HEK293 (cell line): Measurements from ENCODE around the gene C1orf52.
A peak's percentile ranks its signal among the peaks of the same experiment; 100 is the strongest.

ENCODE experiments used
- HOXD13 ChIP-seq: sonication (generic); formaldehyde crosslinking; IDR thresholded peaks from 2 replicates; pipeline ENCODE4 v1.8.0; 2022; ENCODE audit warnings: missing genetic modification reagents, borderline replicate concordance
- MYNN ChIP-seq: fragments of 450-650 bp; formaldehyde crosslinking; IDR thresholded peaks from 2 replicates; pipeline ENCODE4 v1.5.1; 2016; ENCODE audit warnings: missing biosample characterization, missing genetic modification characterization, borderline replicate concordance
- OSR2 ChIP-seq: fragments of 450-650 bp; formaldehyde crosslinking; IDR thresholded peaks from 2 replicates; pipeline ENCODE4 v1.5.1; 2016; ENCODE audit warnings: missing biosample characterization, missing genetic modification characterization
- PATZ1 ChIP-seq: fragments of 450-650 bp; formaldehyde crosslinking; IDR thresholded peaks from 2 replicates; pipeline ENCODE4 v1.5.1; 2016; ENCODE audit warnings: missing biosample characterization, missing genetic modification characterization
- REPIN1 ChIP-seq: fragments of 450-650 bp; formaldehyde crosslinking; IDR thresholded peaks from 2 replicates; pipeline ENCODE4 v1.5.1; 2017; ENCODE audit warnings: missing biosample characterization, missing genetic modification characterization, low read depth
- SCRT2 ChIP-seq: fragments of 450-650 bp; formaldehyde crosslinking; IDR thresholded peaks from 2 replicates; pipeline ENCODE4 v1.5.1; 2016; ENCODE audit warnings: missing biosample characterization, missing genetic modification characterization
- ZBTB8A ChIP-seq: fragments of 450-650 bp; formaldehyde crosslinking; IDR thresholded peaks from 2 replicates; pipeline ENCODE4 v1.5.1; 2016; ENCODE audit warnings: missing biosample characterization, missing genetic modification characterization
- ZFP41 ChIP-seq: fragments of 450-650 bp; formaldehyde crosslinking; IDR thresholded peaks from 2 replicates; pipeline ENCODE4 v1.5.1; 2016; ENCODE audit warnings: missing biosample characterization, missing genetic modification characterization, borderline replicate concordance
- ZNF112 ChIP-seq: fragments of 450-650 bp; formaldehyde crosslinking; IDR thresholded peaks from 2 replicates; pipeline ENCODE4 v1.5.0; 2017; ENCODE audit warnings: missing biosample characterization, missing genetic modification characterization
- ZNF132 ChIP-seq: fragments of 450-650 bp; formaldehyde crosslinking; IDR thresholded peaks from 2 replicates; pipeline ENCODE4 v1.5.1; 2017; ENCODE audit warnings: missing biosample characterization, missing genetic modification characterization, borderline replicate concordance
- ZNF140 ChIP-seq: fragments of 450-650 bp; formaldehyde crosslinking; IDR thresholded peaks from 2 replicates; pipeline ENCODE4 v1.5.1; 2016; ENCODE audit warnings: missing biosample characterization, missing genetic modification characterization
- ZNF366 ChIP-seq: fragments of 450-650 bp; formaldehyde crosslinking; conservative IDR thresholded peaks from 2 replicates; pipeline ENCODE4 v1.5.1; 2016; ENCODE audit warnings: missing biosample characterization, missing genetic modification characterization
- ZNF37A ChIP-seq: fragments of 450-650 bp; IDR thresholded peaks from 2 replicates; pipeline ENCODE4 v1.5.1; 2018; ENCODE audit warnings: missing biosample characterization, missing genetic modification characterization
- ZNF416 ChIP-seq: fragments of 450-650 bp; formaldehyde crosslinking; IDR thresholded peaks from 2 replicates; pipeline ENCODE4 v1.5.1; 2016; ENCODE audit warnings: missing biosample characterization, missing genetic modification characterization
- ZNF426 ChIP-seq: fragments of 450-650 bp; formaldehyde crosslinking; IDR thresholded peaks from 2 replicates; pipeline ENCODE4 v1.5.1; 2017; ENCODE audit warnings: missing biosample characterization, missing genetic modification characterization, mild to moderate bottlenecking, inconsistent platforms, moderate library complexity
- ZNF521 ChIP-seq: fragments of 450-650 bp; formaldehyde crosslinking; IDR thresholded peaks from 2 replicates; pipeline ENCODE4 v1.5.1; 2017; ENCODE audit warnings: missing biosample characterization, mild to moderate bottlenecking, missing genetic modification characterization
- ZNF548 ChIP-seq: fragments of 450-650 bp; formaldehyde crosslinking; IDR thresholded peaks from 2 replicates; pipeline ENCODE4 v1.5.1; 2016; ENCODE audit warnings: missing biosample characterization, missing genetic modification characterization
- ZNF629 ChIP-seq: fragments of 450-650 bp; formaldehyde crosslinking; IDR thresholded peaks from 2 replicates; pipeline ENCODE4 v1.5.1; 2017; ENCODE audit warnings: missing biosample characterization, missing genetic modification characterization
- ZNF768 ChIP-seq: fragments of 450-650 bp; formaldehyde crosslinking; IDR thresholded peaks from 2 replicates; pipeline ENCODE4 v1.5.1; 2018; ENCODE audit warnings: missing biosample characterization, mild to moderate bottlenecking, missing genetic modification characterization
- ZSCAN16 ChIP-seq: fragments of 450-650 bp; formaldehyde crosslinking; IDR thresholded peaks from 2 replicates; pipeline ENCODE4 v1.5.1; 2016; ENCODE audit warnings: missing biosample characterization, missing genetic modification characterization
- TF ChIP-seq, protein P1 (sequence below): fragments of 450-650 bp; formaldehyde crosslinking; IDR thresholded peaks from 2 replicates; pipeline ENCODE4 v1.5.1; 2016; ENCODE audit warnings: missing biosample characterization, missing genetic modification characterization, borderline replicate concordance
- TF ChIP-seq, protein P2 (sequence below): fragments of 450-650 bp; IDR thresholded peaks from 2 replicates; pipeline ENCODE4 v1.5.1; 2018; ENCODE audit warnings: missing biosample characterization, mild to moderate bottlenecking, missing genetic modification characterization
- TF ChIP-seq, protein P3 (sequence below): fragments of 450-650 bp; formaldehyde crosslinking; IDR thresholded peaks from 2 replicates; pipeline ENCODE4 v1.5.1; 2017; ENCODE audit warnings: missing biosample characterization, missing genetic modification characterization
- TF ChIP-seq, protein P4 (sequence below): fragments of 450-650 bp; formaldehyde crosslinking; IDR thresholded peaks from 2 replicates; pipeline ENCODE4 v1.5.1; 2017; ENCODE audit warnings: missing biosample characterization, missing genetic modification characterization
- TF ChIP-seq, protein P5 (sequence below): fragments of 450-650 bp; formaldehyde crosslinking; IDR thresholded peaks from 2 replicates; pipeline ENCODE4 v1.5.1; 2016; ENCODE audit warnings: missing biosample characterization, missing genetic modification characterization

The C1orf52 gene

DNA sequence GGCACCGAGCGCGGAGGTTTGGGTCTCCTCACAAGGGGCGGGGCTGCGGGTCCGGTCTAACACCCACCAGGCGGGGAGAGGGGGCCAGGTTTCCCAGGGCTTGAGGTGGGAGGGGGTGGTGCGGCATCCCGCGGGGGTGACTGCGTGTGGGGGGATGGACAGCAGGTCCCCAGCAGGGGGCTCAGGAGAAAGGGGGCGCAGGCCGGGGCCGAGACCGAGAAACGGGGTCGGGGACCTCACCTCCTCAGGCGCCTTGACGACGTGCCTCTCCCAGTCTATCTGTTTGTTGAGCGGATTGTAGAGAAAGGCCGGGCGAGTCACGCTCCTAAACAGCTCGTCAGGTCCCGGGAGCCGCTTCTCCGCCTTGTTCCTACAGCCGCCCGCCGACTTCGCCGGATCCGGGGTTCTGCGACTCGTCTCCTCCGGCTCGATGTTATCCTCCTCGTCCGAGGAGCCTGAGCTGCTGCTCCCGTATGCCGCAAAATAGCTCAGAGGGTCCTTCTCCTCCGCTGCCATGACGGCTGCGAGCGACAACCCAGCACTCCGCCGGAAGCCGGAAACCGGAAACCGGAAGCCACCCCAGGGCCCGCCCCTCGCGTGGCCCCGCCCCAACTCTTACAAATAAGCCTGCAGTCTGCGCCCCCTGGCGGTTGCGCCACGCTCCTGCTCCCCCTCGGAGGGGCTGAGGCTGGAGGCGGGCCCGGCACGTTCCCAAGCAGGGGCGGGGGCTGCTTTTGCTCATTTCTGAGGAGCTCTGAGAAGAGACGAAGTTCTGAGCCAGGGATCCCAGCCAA lies at the start of gene C1orf52 (continued):
- TF ChIP-seq, protein P1, sequence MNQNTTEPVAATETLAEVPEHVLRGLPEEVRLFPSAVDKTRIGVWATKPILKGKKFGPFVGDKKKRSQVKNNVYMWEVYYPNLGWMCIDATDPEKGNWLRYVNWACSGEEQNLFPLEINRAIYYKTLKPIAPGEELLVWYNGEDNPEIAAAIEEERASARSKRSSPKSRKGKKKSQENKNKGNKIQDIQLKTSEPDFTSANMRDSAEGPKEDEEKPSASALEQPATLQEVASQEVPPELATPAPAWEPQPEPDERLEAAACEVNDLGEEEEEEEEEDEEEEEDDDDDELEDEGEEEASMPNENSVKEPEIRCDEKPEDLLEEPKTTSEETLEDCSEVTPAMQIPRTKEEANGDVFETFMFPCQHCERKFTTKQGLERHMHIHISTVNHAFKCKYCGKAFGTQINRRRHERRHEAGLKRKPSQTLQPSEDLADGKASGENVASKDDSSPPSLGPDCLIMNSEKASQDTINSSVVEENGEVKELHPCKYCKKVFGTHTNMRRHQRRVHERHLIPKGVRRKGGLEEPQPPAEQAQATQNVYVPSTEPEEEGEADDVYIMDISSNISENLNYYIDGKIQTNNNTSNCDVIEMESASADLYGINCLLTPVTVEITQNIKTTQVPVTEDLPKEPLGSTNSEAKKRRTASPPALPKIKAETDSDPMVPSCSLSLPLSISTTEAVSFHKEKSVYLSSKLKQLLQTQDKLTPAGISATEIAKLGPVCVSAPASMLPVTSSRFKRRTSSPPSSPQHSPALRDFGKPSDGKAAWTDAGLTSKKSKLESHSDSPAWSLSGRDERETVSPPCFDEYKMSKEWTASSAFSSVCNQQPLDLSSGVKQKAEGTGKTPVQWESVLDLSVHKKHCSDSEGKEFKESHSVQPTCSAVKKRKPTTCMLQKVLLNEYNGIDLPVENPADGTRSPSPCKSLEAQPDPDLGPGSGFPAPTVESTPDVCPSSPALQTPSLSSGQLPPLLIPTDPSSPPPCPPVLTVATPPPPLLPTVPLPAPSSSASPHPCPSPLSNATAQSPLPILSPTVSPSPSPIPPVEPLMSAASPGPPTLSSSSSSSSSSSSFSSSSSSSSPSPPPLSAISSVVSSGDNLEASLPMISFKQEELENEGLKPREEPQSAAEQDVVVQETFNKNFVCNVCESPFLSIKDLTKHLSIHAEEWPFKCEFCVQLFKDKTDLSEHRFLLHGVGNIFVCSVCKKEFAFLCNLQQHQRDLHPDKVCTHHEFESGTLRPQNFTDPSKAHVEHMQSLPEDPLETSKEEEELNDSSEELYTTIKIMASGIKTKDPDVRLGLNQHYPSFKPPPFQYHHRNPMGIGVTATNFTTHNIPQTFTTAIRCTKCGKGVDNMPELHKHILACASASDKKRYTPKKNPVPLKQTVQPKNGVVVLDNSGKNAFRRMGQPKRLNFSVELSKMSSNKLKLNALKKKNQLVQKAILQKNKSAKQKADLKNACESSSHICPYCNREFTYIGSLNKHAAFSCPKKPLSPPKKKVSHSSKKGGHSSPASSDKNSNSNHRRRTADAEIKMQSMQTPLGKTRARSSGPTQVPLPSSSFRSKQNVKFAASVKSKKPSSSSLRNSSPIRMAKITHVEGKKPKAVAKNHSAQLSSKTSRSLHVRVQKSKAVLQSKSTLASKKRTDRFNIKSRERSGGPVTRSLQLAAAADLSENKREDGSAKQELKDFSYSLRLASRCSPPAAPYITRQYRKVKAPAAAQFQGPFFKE, result no peak
- TF ChIP-seq ZNF548 (tag by site-specific recombination), result no peak
- TF ChIP-seq ZNF426 (tag by site-specific recombination), result no peak
- no peak for TF ChIP-seq ZNF132 (tag by site-specific recombination)
- no peak for TF ChIP-seq ZNF140 (tag by site-specific recombination)
- TF ChIP-seq, protein P2, sequence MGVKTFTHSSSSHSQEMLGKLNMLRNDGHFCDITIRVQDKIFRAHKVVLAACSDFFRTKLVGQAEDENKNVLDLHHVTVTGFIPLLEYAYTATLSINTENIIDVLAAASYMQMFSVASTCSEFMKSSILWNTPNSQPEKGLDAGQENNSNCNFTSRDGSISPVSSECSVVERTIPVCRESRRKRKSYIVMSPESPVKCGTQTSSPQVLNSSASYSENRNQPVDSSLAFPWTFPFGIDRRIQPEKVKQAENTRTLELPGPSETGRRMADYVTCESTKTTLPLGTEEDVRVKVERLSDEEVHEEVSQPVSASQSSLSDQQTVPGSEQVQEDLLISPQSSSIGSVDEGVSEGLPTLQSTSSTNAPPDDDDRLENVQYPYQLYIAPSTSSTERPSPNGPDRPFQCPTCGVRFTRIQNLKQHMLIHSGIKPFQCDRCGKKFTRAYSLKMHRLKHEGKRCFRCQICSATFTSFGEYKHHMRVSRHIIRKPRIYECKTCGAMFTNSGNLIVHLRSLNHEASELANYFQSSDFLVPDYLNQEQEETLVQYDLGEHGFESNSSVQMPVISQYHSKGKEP (tag by site-specific recombination), result no peak
- no peak for TF ChIP-seq ZNF366 (tag by site-specific recombination)
- no peak for TF ChIP-seq HOXD13 (CRISPR knock-in tag)
- no peak for TF ChIP-seq ZNF521 (tag by site-specific recombination)
- TF ChIP-seq SCRT2, result no peak
- TF ChIP-seq ZFP41 (tag by site-specific recombination), result no peak
- no peak for TF ChIP-seq ZNF768 (tag by site-specific recombination)
- TF ChIP-seq, protein P3, sequence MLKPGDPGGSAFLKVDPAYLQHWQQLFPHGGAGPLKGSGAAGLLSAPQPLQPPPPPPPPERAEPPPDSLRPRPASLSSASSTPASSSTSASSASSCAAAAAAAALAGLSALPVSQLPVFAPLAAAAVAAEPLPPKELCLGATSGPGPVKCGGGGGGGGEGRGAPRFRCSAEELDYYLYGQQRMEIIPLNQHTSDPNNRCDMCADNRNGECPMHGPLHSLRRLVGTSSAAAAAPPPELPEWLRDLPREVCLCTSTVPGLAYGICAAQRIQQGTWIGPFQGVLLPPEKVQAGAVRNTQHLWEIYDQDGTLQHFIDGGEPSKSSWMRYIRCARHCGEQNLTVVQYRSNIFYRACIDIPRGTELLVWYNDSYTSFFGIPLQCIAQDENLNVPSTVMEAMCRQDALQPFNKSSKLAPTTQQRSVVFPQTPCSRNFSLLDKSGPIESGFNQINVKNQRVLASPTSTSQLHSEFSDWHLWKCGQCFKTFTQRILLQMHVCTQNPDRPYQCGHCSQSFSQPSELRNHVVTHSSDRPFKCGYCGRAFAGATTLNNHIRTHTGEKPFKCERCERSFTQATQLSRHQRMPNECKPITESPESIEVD, result no peak
- TF ChIP-seq PATZ1, result peak; percentile 92
- TF ChIP-seq MYNN (tag by site-specific recombination), result no peak
- TF ChIP-seq, protein P4, sequence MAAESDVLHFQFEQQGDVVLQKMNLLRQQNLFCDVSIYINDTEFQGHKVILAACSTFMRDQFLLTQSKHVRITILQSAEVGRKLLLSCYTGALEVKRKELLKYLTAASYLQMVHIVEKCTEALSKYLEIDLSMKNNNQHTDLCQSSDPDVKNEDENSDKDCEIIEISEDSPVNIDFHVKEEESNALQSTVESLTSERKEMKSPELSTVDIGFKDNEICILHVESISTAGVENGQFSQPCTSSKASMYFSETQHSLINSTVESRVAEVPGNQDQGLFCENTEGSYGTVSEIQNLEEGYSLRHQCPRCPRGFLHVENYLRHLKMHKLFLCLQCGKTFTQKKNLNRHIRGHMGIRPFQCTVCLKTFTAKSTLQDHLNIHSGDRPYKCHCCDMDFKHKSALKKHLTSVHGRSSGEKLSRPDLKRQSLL (tag by site-specific recombination), result peak; percentile 88
- TF ChIP-seq ZNF37A (tag by site-specific recombination), result no peak
- no peak for TF ChIP-seq ZBTB8A (tag by site-specific recombination)
- TF ChIP-seq, protein P5, sequence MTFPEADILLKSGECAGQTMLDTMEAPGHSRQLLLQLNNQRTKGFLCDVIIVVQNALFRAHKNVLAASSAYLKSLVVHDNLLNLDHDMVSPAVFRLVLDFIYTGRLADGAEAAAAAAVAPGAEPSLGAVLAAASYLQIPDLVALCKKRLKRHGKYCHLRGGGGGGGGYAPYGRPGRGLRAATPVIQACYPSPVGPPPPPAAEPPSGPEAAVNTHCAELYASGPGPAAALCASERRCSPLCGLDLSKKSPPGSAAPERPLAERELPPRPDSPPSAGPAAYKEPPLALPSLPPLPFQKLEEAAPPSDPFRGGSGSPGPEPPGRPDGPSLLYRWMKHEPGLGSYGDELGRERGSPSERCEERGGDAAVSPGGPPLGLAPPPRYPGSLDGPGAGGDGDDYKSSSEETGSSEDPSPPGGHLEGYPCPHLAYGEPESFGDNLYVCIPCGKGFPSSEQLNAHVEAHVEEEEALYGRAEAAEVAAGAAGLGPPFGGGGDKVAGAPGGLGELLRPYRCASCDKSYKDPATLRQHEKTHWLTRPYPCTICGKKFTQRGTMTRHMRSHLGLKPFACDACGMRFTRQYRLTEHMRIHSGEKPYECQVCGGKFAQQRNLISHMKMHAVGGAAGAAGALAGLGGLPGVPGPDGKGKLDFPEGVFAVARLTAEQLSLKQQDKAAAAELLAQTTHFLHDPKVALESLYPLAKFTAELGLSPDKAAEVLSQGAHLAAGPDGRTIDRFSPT (tag by site-specific recombination), result no peak
- TF ChIP-seq REPIN1, result no peak
- no peak for TF ChIP-seq ZNF112
- peak; percentile 53; the same call in 1 of the 2 replicates for TF ChIP-seq ZNF629 (tag by site-specific recombination)
- no peak for TF ChIP-seq OSR2 (tag by site-specific recombination)
- TF ChIP-seq ZNF416 (tag by site-specific recombination), result no peak
- no peak for TF ChIP-seq ZSCAN16 (tag by site-specific recombination)
